GM12878 (cell line): ENCODE measurements around the gene EPHB1. TPM values are rescaled to one million over a fixed set of nuclear protein-coding genes. Genes with fewer than 3 reads are reported as not detected.

ENCODE experiments used
- ATAC-seq: fragments of 200-7000 bp; cut with Tn5 transposase; 3 replicates; pipeline ENCODE4 v1.9.1; 2020; ENCODE audit warnings: mild to moderate bottlenecking, moderate library complexity
- BruUV-seq: library from RNA; stranded (reverse); fragments of 400-500 nt; replicated peaks from 2 replicates; lab custom pipeline; 2021; lab: Mats Ljungman, UMichigan
- CTCF ChIA-PET: fragments of 300-600 bp; sonication (Branson Sonifier 250); formaldehyde crosslinking; extraction: SDS; loops from one replicate; lab custom pipeline; 2021; ENCODE audit warnings: inconsistent platforms; lab: Yijun Ruan, JAX
- POLR2A ChIA-PET: fragments of 350-600 bp; formaldehyde crosslinking; extraction: SDS; loops from one replicate; lab custom pipeline; 2021; ENCODE audit warnings: inconsistent platforms; lab: Charles Lee
- RAD21 ChIA-PET: fragments of 300-600 bp; sonication (Branson Sonifier 250); formaldehyde crosslinking; loops from one replicate; lab custom pipeline; 2023; ENCODE audit warnings: antibody characterized with exemption; ENCODE audit not compliant: unreplicated experiment; lab: Charles Lee
- SMC1A ChIA-PET: fragments of 300-600 bp; sonication (Branson Sonifier 250); formaldehyde crosslinking; loops from one replicate; lab custom pipeline; 2023; ENCODE audit not compliant: unreplicated experiment, uncharacterized antibody; lab: Charles Lee
- DNase-seq: peaks from one replicate; pipeline ENCODE4 v3.0.0-alpha.2; 2011; ENCODE audit warnings: low read depth, low spot score
- FAIRE-seq: peaks from 3 replicates; lab custom pipeline; 2011; peaks lifted over from hg19 to GRCh38; lab: Jason Lieb, UNC
- H2AFZ ChIP-seq: 2 replicates; pipeline ENCODE4 v1.6.0; 2011; ENCODE audit warnings: low read depth, low read length, control low read depth; ENCODE audit not compliant: control insufficient read depth
- H3K27ac ChIP-seq: 2 replicates; pipeline ENCODE4 v1.5.1; 2011; ENCODE audit warnings: control low read depth; ENCODE audit not compliant: control insufficient read depth, insufficient read depth
- H3K27me3 ChIP-seq, 2 experiments: replicated peaks in 1 of 2; 2 replicates each; pipeline versions ENCODE4 v1.6.0 to v1.6.1; 2011; ENCODE audit warnings: low read length in 1 of 2; ENCODE audit not compliant: control insufficient read depth in 2 of 2, insufficient read depth in 2 of 2
- H3K36me3 ChIP-seq, 2 experiments: 2 replicates each; pipeline ENCODE4 v1.5.1; 2011; ENCODE audit warnings: low read length in 1 of 2; ENCODE audit not compliant: control insufficient read depth in 2 of 2, insufficient read depth in 2 of 2
- H3K4me1 ChIP-seq: 2 replicates; pipeline ENCODE4 v1.6.1; 2011; ENCODE audit warnings: mild to moderate bottlenecking, low read length, moderate library complexity, mixed read lengths; ENCODE audit not compliant: control insufficient read depth, insufficient read depth
- H3K4me2 ChIP-seq: 2 replicates; pipeline ENCODE4 v1.6.0; 2011; ENCODE audit warnings: control low read depth; ENCODE audit not compliant: control insufficient read depth, insufficient read depth
- H3K4me3 ChIP-seq: fragments of 200-600 bp; sonication (generic); 2 replicates; pipeline ENCODE4 v1.5.1; 2016
- H3K79me2 ChIP-seq: 2 replicates; pipeline ENCODE4 v1.6.0; 2011; ENCODE audit warnings: low read length; ENCODE audit not compliant: control insufficient read depth, insufficient read depth
- H3K9ac ChIP-seq: 2 replicates; pipeline ENCODE4 v1.8.0; 2011; ENCODE audit warnings: low read length, control low read depth, mixed read lengths; ENCODE audit not compliant: control insufficient read depth, insufficient read depth
- H3K9me3 ChIP-seq: replicated peaks from 3 replicates; pipeline ENCODE4 v1.5.1; 2011; ENCODE audit warnings: mild to moderate bottlenecking, low read length; ENCODE audit not compliant: control insufficient read depth, insufficient read depth
- H4K20me1 ChIP-seq: 2 replicates; pipeline ENCODE4 v1.6.0; 2011; ENCODE audit not compliant: control insufficient read depth, insufficient read depth
- BCLAF1 ChIP-seq: fragments of 450-650 bp; IDR thresholded peaks from 2 replicates; pipeline ENCODE4 v1.6.1; 2017; ENCODE audit warnings: antibody characterized with exemption, mild to moderate bottlenecking, moderate library complexity
- CREB1 ChIP-seq: IDR thresholded peaks from 2 replicates; pipeline ENCODE4 v1.6.1; 2012; ENCODE audit warnings: low read depth, mild to moderate bottlenecking, inconsistent platforms
- HSF1 ChIP-seq: fragments of 150-350 bp; IDR thresholded peaks from 2 replicates; pipeline ENCODE4 v1.6.1; 2014; ENCODE audit warnings: mild to moderate bottlenecking, low read depth, low read length
- IKZF1 ChIP-seq: fragments of 450-650 bp; conservative IDR thresholded peaks from 2 replicates; pipeline ENCODE4 v1.6.1; 2017; ENCODE audit warnings: antibody characterized with exemption, mild to moderate bottlenecking
- SMAD5 ChIP-seq: IDR thresholded peaks from 2 replicates; pipeline ENCODE4 v1.6.1; 2016; ENCODE audit warnings: antibody characterized with exemption, low read depth
- USF2 ChIP-seq: IDR thresholded peaks from 2 replicates; pipeline ENCODE4 v1.6.1; 2011; ENCODE audit warnings: low read depth, low read length, improper control_type of control experiment, borderline replicate concordance
- ZNF207 ChIP-seq: fragments of 450-650 bp; IDR thresholded peaks from 2 replicates; pipeline ENCODE4 v1.6.1; 2014; ENCODE audit warnings: antibody characterized with exemption, mild to moderate bottlenecking, borderline replicate concordance
- ZNF687 ChIP-seq: fragments of 450-650 bp; IDR thresholded peaks from 2 replicates; pipeline ENCODE4 v1.6.1; 2017; ENCODE audit warnings: mild to moderate bottlenecking, moderate library complexity
- WGBS: methylation state at CpG from one replicate; pipeline ENCODE4 v1.1.6; 2016; ENCODE audit warnings: low lambda C conversion rate; ENCODE audit not compliant: insufficient replicate concordance, insufficient coverage; ENCODE audit errors: missing lambda C conversion rate; 5-methylcytosine and 5-hydroxymethylcytosine counted together
- in situ Hi-C: fragments of 300-500 bp; cut with MboI; formaldehyde crosslinking; loops from 9 replicates; pipeline ENCODE4 v1.14.3; 2018; ENCODE audit warnings: mixed read lengths
- intact Hi-C: fragments of 100-400 bp; cut with micrococcal nuclease; formaldehyde crosslinking; loops from one replicate; pipeline ENCODE4 v1.14.2; 2022; ENCODE audit not compliant: unreplicated experiment
- polyA plus RNA-seq, 11 experiments: library from polyadenylated mRNA; depleted of rRNA in 4 of 11; unstranded in 6 of 11; stranded (reverse) in 5 of 11; fragments of >200 nt; fragmentation: Nextera tagmentation in 4 of 11; fragmentation: Illumina TruSeq in 1 of 11; extraction: Ambion mirVana in 4 of 11; extraction: Trizol in 1 of 11; gene quantifications; 1 replicate in 1 of 11; 2 replicates in 10 of 11; pipeline versions ENCODE4 v1.2.1 to v1.2.3, GENCODE V29; 2011 to 2016; ENCODE audit warnings: inconsistent platforms in 2 of 11, missing spikeins in 2 of 11, low read depth in 1 of 11
- total RNA-seq, 4 experiments: library from RNA; depleted of rRNA in 3 of 4; stranded (reverse); fragments of >200 nt in 3 of 4; fragmentation: Illumina TruSeq in 1 of 4; extraction: Trizol in 1 of 4; gene quantifications; 2 replicates each; pipeline versions ENCODE4 v1.2.1 to v1.2.3, GENCODE V29; 2013 to 2021

Gene EPHB1
- total and polyA plus RNA-seq, 10 of the 15 experiments (the other 5 are each of a cell fraction or from before 2014, with no cell fraction given) = 0.33 to 23.8 (median 1.2) TPM

GRCh38 chr3:134877788-134878187 lies 82.7 kb downstream of the EPHB1 start (continued):
- TF ChIP-seq BCLAF1 (no peak), ZNF207 (no peak), IKZF1 (no peak), ZNF687 (no peak)

- Histone ChIP-seq H2AFZ (no peak overlapping the region), H3K36me3 (peaks cover 0 to 2% of the 10 kb centered on the region in 2 experiments; a peak in 2 of 4 replicates), H3K9ac (no peak overlapping the region), H3K27ac (no peak overlapping the region), H3K79me2 (peaks cover 3% of the 10 kb centered on the region), H3K4me2 (no peak overlapping the region), H3K27me3 (no peaks in the 10 kb centered on the region), H4K20me1 (no peaks in the 10 kb centered on the region), H3K4me1 (peaks cover 12% of the 10 kb centered on the region), H3K4me3 (no peak overlapping the region), H3K9me3 (no peaks in the 10 kb centered on the region; the same call in 2 of the 3 replicates)
- ATAC-seq = no peak
- DNase-seq = no peak
- CTCF ChIA-PET = interaction anchor here (0.9 kb wide), 1 partner anchor 24 kb away, joined by 3 read pairs; no protein-coding TSS in a partner anchor
- no peak for TF ChIP-seq SMAD5
- no peak for TF ChIP-seq CREB1
- no peak for TF ChIP-seq USF2
- TF ChIP-seq HSF1 = no peak
- SMC1A ChIA-PET = no interaction called here
- in situ Hi-C loops (no loop called here), intact Hi-C loops (no loop called here)
- POLR2A ChIA-PET = no interaction called here
- BruUV-seq = no TSS peak
- 32% methylated on average over 1 of the region's 1 CpG for whole genome bisulfite sequencing
- RAD21 ChIA-PET = interaction anchor here (0.8 kb wide), 1 partner anchor 11 kb away, joined by 3 read pairs; no protein-coding TSS in a partner anchor
- FAIRE-seq = no peak
Measured at GRCh38 chr3:134879990-134880389, 84.9 kb downstream of the EPHB1 start.
